GM10266 (cell line): Measurements from ENCODE around the gene FOXP1.

Source experiments
- DNase-seq: peaks from one replicate; pipeline ENCODE4 v3.0.0; 2012; ENCODE audit errors: extremely low spot score
- CTCF ChIP-seq: IDR thresholded peaks from 2 replicates; pipeline ENCODE4 v1.5.1; 2012; ENCODE audit warnings: mild to moderate bottlenecking, low read depth; ENCODE audit not compliant: control insufficient read depth, insufficient read depth; ENCODE audit errors: missing control alignments

FOXP1 gene

GRCh38 chr3:71476950-71477349 is 106.6 kb downstream of the FOXP1 start:
- DNase-seq: no peak
- TF ChIP-seq CTCF: no peak

GRCh38 chr3:71469138-71469435 is 114.4 kb downstream of the FOXP1 start:
- DNase-seq: no peak
- TF ChIP-seq CTCF: no peak

- TF ChIP-seq CTCF: no peak
- no peak for DNase-seq
Observed at GRCh38 chr3:71468311-71469137, 115.0 kb downstream of the FOXP1 start.

GRCh38 chr3:71466483-71466882 is 117.0 kb downstream of the FOXP1 start:
- no peak for TF ChIP-seq CTCF
- DNase-seq: no peak

- TF ChIP-seq CTCF: no peak
- DNase-seq: no peak
Observed at GRCh38 chr3:71465371-71466036, 118.0 kb downstream of the FOXP1 start.

GRCh38 chr3:71464613-71465012 is 118.9 kb downstream of the FOXP1 start:
- TF ChIP-seq CTCF: no peak
- no peak for DNase-seq

GRCh38 chr3:71463617-71464016 is 119.9 kb downstream of the FOXP1 start:
- no peak for DNase-seq
- TF ChIP-seq CTCF: no peak
